Stomach (tissue), 9 donors: ENCODE measurements around the gene MAG. TPM values are rescaled to one million over a fixed set of nuclear protein-coding genes. Genes with fewer than 3 reads are reported as not detected.

ENCODE experiments used
- DNase-seq, 2 donors: peaks; one replicate each; pipeline versions ENCODE4 v3.0.0 to v3.0.0-alpha.2; 2013 to 2019
- H3K27ac ChIP-seq, 5 donors: fragments of 200-600 bp in 4 of 5; sonication (generic) in 4 of 5; one replicate each; pipeline ENCODE4 v1.5.1; 2013 to 2019; ENCODE audit warnings: mild to moderate bottlenecking in 1 of 5, moderate library complexity in 1 of 5
- H3K27me3 ChIP-seq, 3 donors: fragments of 200-600 bp; sonication (generic); one replicate each; pipeline ENCODE4 v1.5.1; 2017 to 2019; ENCODE audit warnings: mixed run types in 1 of 3
- H3K36me3 ChIP-seq, 4 donors: fragments of 200-600 bp; sonication (generic); 1 replicate in 3 of 4; 2 replicates in 1 of 4; pipeline ENCODE4 v1.5.1; 2016 to 2019
- H3K4me1 ChIP-seq, 4 donors: fragments of 200-600 bp; sonication (generic); one replicate each; pipeline ENCODE4 v1.5.1; 2016 to 2019
- H3K4me3 ChIP-seq, 4 donors: fragments of 200-600 bp; sonication (generic) in 3 of 4; one replicate each; pipeline ENCODE4 v1.5.1; 2016 to 2019; ENCODE audit warnings: mild to moderate bottlenecking in 1 of 4
- H3K9me3 ChIP-seq, 4 donors: fragments of 200-600 bp; sonication (generic); one replicate each; pipeline ENCODE4 v1.5.1; 2016 to 2019
- CTCF ChIP-seq, 7 experiments: fragments of 450-650 bp in 4 of 7; fragments of 200-600 bp in 3 of 7; sonication (generic) in 3 of 7; IDR thresholded peaks; one replicate each; pipeline ENCODE4 v1.5.1; 2016 to 2019; ENCODE audit warnings: antibody characterized with exemption in 7 of 7, control low read depth in 2 of 7, mild to moderate bottlenecking in 1 of 7
- EP300 ChIP-seq: sonication (generic); formaldehyde crosslinking; IDR thresholded peaks from one replicate; pipeline ENCODE4 v1.6.1; 2017; ENCODE audit warnings: antibody characterized with exemption
- POLR2A ChIP-seq, 4 donors: fragments of 450-650 bp; IDR thresholded peaks; one replicate each; pipeline ENCODE4 v1.6.1; 2016; ENCODE audit warnings: antibody characterized with exemption in 4 of 4, control low read depth in 2 of 4, mild to moderate bottlenecking in 1 of 4, moderate library complexity in 1 of 4
- POLR2AphosphoS5 ChIP-seq, 3 donors: sonication (generic); formaldehyde crosslinking; IDR thresholded peaks; one replicate each; pipeline ENCODE4 v1.6.1; 2016; ENCODE audit warnings: antibody characterized with exemption in 3 of 3
- WGBS, 5 donors: extraction: QIAGEN DNeasy Blood & Tissue Kit in 3 of 5; methylation state at CpG; one replicate each; pipeline versions ENCODE4 v1.1.5 to v1.1.7; 2013 to 2018; 5-methylcytosine and 5-hydroxymethylcytosine counted together
- intact Hi-C: fragments of 100-400 bp; cut with DNase I; formaldehyde crosslinking; loops from one replicate; pipeline ENCODE4 v1.15.1; 2023; ENCODE audit warnings: low total_unique reads
- polyA plus RNA-seq, 3 donors: library from polyadenylated mRNA; stranded (reverse); fragments of 200-250 nt; gene quantifications; one replicate each; pipeline ENCODE4 v1.2.3, GENCODE V29; 2013
- total RNA-seq, 5 donors: library from RNA; depleted of rRNA; stranded (reverse); fragments of >200 nt; gene quantifications; one replicate each; pipeline versions ENCODE4 v1.1.0 to v1.2.3, GENCODE V29; 2014 to 2016
- donor health status: healthy with polysubstance abuse.
- donor health status: Bipolar disorder and iron deficiency.
- donor health status: healthy.

Gene MAG
- total and polyA plus RNA-seq, 8 donors = 0.05 to 5.5 (median 0.73) TPM; not detected in 5

GRCh38 chr19:35360880-35361420 lies 69.0 kb downstream of the MAG start:
- H3K4me3 ChIP-seq = no peak overlapping the region
- H3K27ac ChIP-seq = no peak overlapping the region
- intact Hi-C loops = no loop called here
- peaks cover 0 to 13% (median 9%) of the 10 kb centered on the region in 4 donors for H3K4me1 ChIP-seq
- TF ChIP-seq POLR2A (IDR thresholded peaks at IDR 0.05) (no peak), POLR2AphosphoS5 (IDR thresholded peaks at IDR 0.05) (no peak), CTCF (IDR thresholded peaks at IDR 0.05) (no peak), EP300 (no peak)
- no peaks in the 10 kb centered on the region for H3K27me3 ChIP-seq
- no peaks in the 10 kb centered on the region for H3K36me3 ChIP-seq
- WGBS, 5 donors = 35 to 54% (median 46%) methylated on average over 5 of the region's 5 CpGs; no CpG with 5 or more reads in 1 of the 5 donors
- no peak for DNase-seq
- H3K9me3 ChIP-seq = no peaks in the 10 kb centered on the region

GRCh38 chr19:35362261-35363000 lies 70.5 kb downstream of the MAG start:
- WGBS, 5 donors = 72 to 91% (median 84%) methylated on average over 9 to 14 of the region's 14 CpGs; no CpG with 5 or more reads in 1 of the 5 donors
- intact Hi-C loops = no loop called here
- Histone ChIP-seq H3K9me3 (no peaks in the 10 kb centered on the region), H3K36me3 (no peaks in the 10 kb centered on the region), H3K4me3 (no peak overlapping the region), H3K27ac (no peak overlapping the region), H3K27me3 (no peaks in the 10 kb centered on the region), H3K4me1 (peaks cover 0 to 13% (median 7%) of the 10 kb centered on the region in 4 donors)
- TF ChIP-seq CTCF (IDR thresholded peaks at IDR 0.05) (no peak), POLR2AphosphoS5 (IDR thresholded peaks at IDR 0.05) (no peak), POLR2A (IDR thresholded peaks at IDR 0.05) (no peak), EP300 (no peak)
- DNase-seq = peak in 1 of 2 donors; percentile 17

GRCh38 chr19:35363001-35363590 lies 71.1 kb downstream of the MAG start:
- H3K36me3 ChIP-seq = no peaks in the 10 kb centered on the region
- no peak overlapping the region for H3K27ac ChIP-seq
- peak in 1 of 2 donors; percentile 14 for DNase-seq
- 78 to 91% (median 86%) methylated on average over 10 to 11 of the region's 11 CpGs; no CpG with 5 or more reads in 1 of the 5 donors for whole genome bisulfite sequencing, 5 donors
- TF ChIP-seq POLR2A (IDR thresholded peaks at IDR 0.05) (no peak), POLR2AphosphoS5 (IDR thresholded peaks at IDR 0.05) (no peak), CTCF (IDR thresholded peaks at IDR 0.05) (no peak), EP300 (no peak)
- intact Hi-C loops = no loop called here
- H3K4me3 ChIP-seq = no peak overlapping the region
- no peaks in the 10 kb centered on the region for H3K27me3 ChIP-seq
- peaks cover 0 to 6% (median 2%) of the 10 kb centered on the region in 4 donors for H3K4me1 ChIP-seq
- no peaks in the 10 kb centered on the region for H3K9me3 ChIP-seq

Other genes starting within 250 kb of the MAG start
- 100 to 1,000 TPM in 4 of 5 donors, 10 to 100 TPM in 1; 84.8 to 704 (median 191) TPM for gene FXYD3, start 176.3 kb upstream of the MAG start, total RNA-seq
- 100 to 1,000 TPM; 442 to 800 (median 537) TPM for gene FXYD3, start 176.3 kb upstream of the MAG start, polyA plus RNA-seq
- gene LGI4, start 157.1 kb upstream of the MAG start, total RNA-seq = 10 to 100 TPM in 3 of 5 donors, 1 to 10 TPM in 2; 3.1 to 40.0 (median 16.3) TPM
- 10 to 100 TPM in 2 of 3 donors, 1 to 10 TPM in 1; 4.4 to 18.6 (median 10.4) TPM for gene LGI4, start 157.1 kb upstream of the MAG start, polyA plus RNA-seq
- 100 to 1,000 TPM in 1 of 5 donors, 10 to 100 TPM in 2, 1 to 10 TPM in 1, not detected in 1; 7.5 to 193 (median 14.8) TPM for gene FXYD1, start 153.3 kb upstream of the MAG start, total RNA-seq
- gene FXYD1, start 153.3 kb upstream of the MAG start, polyA plus RNA-seq = 10 to 100 TPM; 24.0 to 67.4 (median 60.3) TPM
- gene FXYD7, start 148.9 kb upstream of the MAG start, total RNA-seq = 1 to 10 TPM in 1 of 5 donors, not detected in 4; 2.6 TPM
- under 1 TPM in 1 of 3 donors, not detected in 2; 0.55 TPM for gene FXYD7, start 148.9 kb upstream of the MAG start, polyA plus RNA-seq
- 100 to 1,000 TPM in 1 of 5 donors, 10 to 100 TPM in 4; 10.3 to 118 (median 19.2) TPM for gene FXYD5, start 137.4 kb upstream of the MAG start, total RNA-seq
- gene FXYD5, start 137.4 kb upstream of the MAG start, polyA plus RNA-seq = 10 to 100 TPM; 37.9 to 81.1 (median 55.0) TPM
- gene FAM187B, start 63.4 kb upstream of the MAG start, total RNA-seq = not detected
- under 1 TPM in 1 of 3 donors, not detected in 2; 0.25 TPM for gene FAM187B, start 63.4 kb upstream of the MAG start, polyA plus RNA-seq
- gene LSR, start 43.2 kb upstream of the MAG start, total RNA-seq = 100 to 1,000 TPM in 2 of 5 donors, 10 to 100 TPM in 3; 20.4 to 174 (median 72.8) TPM
- 10 to 100 TPM; 17.9 to 90.7 (median 84.4) TPM for gene LSR, start 43.2 kb upstream of the MAG start, polyA plus RNA-seq
- gene USF2, start 23.2 kb upstream of the MAG start, total RNA-seq = 100 to 1,000 TPM in 1 of 5 donors, 10 to 100 TPM in 4; 26.8 to 105 (median 71.8) TPM
- 100 to 1,000 TPM in 1 of 3 donors, 10 to 100 TPM in 2; 83.9 to 109 (median 88.2) TPM for gene USF2, start 23.2 kb upstream of the MAG start, polyA plus RNA-seq
- 10 to 100 TPM in 1 of 5 donors, not detected in 4; 10.4 TPM for gene HAMP, start 9.6 kb upstream of the MAG start, total RNA-seq
- 1 to 10 TPM in 1 of 3 donors, under 1 TPM in 1, not detected in 1; 0.60 to 6.6 TPM for gene HAMP, start 9.6 kb upstream of the MAG start, polyA plus RNA-seq
- 1 to 10 TPM in 2 of 5 donors, not detected in 3; 3.1 to 5.7 TPM for gene CD22, start 37.0 kb downstream of the MAG start, total RNA-seq
- 1 to 10 TPM; 2.0 to 5.5 (median 4.0) TPM for gene CD22, start 37.0 kb downstream of the MAG start, polyA plus RNA-seq
- gene FFAR1, start 55.7 kb downstream of the MAG start, total RNA-seq = under 1 TPM in 1 of 5 donors, not detected in 4; 0.18 TPM
- gene FFAR1, start 55.7 kb downstream of the MAG start, polyA plus RNA-seq = not detected
- gene FFAR3, start 66.3 kb downstream of the MAG start, total RNA-seq = not detected
- gene FFAR3, start 66.3 kb downstream of the MAG start, polyA plus RNA-seq = under 1 TPM in 2 of 3 donors, not detected in 1; 0.30 to 0.56 TPM
- gene GPR42, start 78.9 kb downstream of the MAG start, total RNA-seq = not detected
- gene GPR42, start 78.9 kb downstream of the MAG start, polyA plus RNA-seq = under 1 TPM in 1 of 3 donors, not detected in 2; 0.19 TPM
- 1 to 10 TPM in 1 of 5 donors, not detected in 4; 1.4 TPM for gene FFAR2, start 156.1 kb downstream of the MAG start, total RNA-seq
- under 1 TPM; 0.35 to 0.62 (median 0.46) TPM for gene FFAR2, start 156.1 kb downstream of the MAG start, polyA plus RNA-seq
- not detected for gene KRTDAP, start 198.3 kb downstream of the MAG start, total RNA-seq
- gene KRTDAP, start 198.3 kb downstream of the MAG start, polyA plus RNA-seq = 1 to 10 TPM in 2 of 3 donors, not detected in 1; 2.3 to 3.0 TPM
- 10 to 100 TPM in 2 of 5 donors, 1 to 10 TPM in 2, not detected in 1; 4.9 to 36.9 (median 20.2) TPM for gene DMKN, start 221.5 kb downstream of the MAG start, total RNA-seq
- 100 to 1,000 TPM in 1 of 3 donors, 10 to 100 TPM in 2; 76.7 to 139 (median 83.6) TPM for gene DMKN, start 221.5 kb downstream of the MAG start, polyA plus RNA-seq
- not detected for gene SBSN, start 236.2 kb downstream of the MAG start, total RNA-seq
- gene SBSN, start 236.2 kb downstream of the MAG start, polyA plus RNA-seq = 10 to 100 TPM in 1 of 3 donors, 1 to 10 TPM in 1, not detected in 1; 1.1 to 29.2 TPM
- gene GAPDHS, start 241.3 kb downstream of the MAG start, total RNA-seq = not detected
- gene GAPDHS, start 241.3 kb downstream of the MAG start, polyA plus RNA-seq = not detected